Esophagus muscularis mucosa (tissue), 4 donors: ENCODE data around the gene OTOG.

Source experiments
- EP300 ChIP-seq: sonication (generic); formaldehyde crosslinking; IDR thresholded peaks from one replicate; pipeline ENCODE4 v1.6.1; 2017; ENCODE audit warnings: antibody characterized with exemption
- POLR2A ChIP-seq: fragments of 450-650 bp; IDR thresholded peaks from one replicate; pipeline ENCODE4 v1.6.1; 2017; ENCODE audit warnings: antibody characterized with exemption, moderate library complexity, mild to moderate bottlenecking, low read depth
- POLR2AphosphoS5 ChIP-seq, 2 donors: sonication (generic); formaldehyde crosslinking; IDR thresholded peaks; one replicate each; pipeline ENCODE4 v1.6.1; 2017; ENCODE audit warnings: antibody characterized with exemption in 2 of 2
- TF ChIP-seq, protein P1 (sequence below), 3 experiments: fragments of 200-600 bp in 2 of 3; fragments of 450-650 bp in 1 of 3; sonication (generic) in 2 of 3; IDR thresholded peaks; one replicate each; pipeline ENCODE4 v1.5.1; 2017 to 2019; ENCODE audit warnings: antibody characterized with exemption in 3 of 3, mild to moderate bottlenecking in 2 of 3, moderate library complexity in 1 of 3

DNA sequence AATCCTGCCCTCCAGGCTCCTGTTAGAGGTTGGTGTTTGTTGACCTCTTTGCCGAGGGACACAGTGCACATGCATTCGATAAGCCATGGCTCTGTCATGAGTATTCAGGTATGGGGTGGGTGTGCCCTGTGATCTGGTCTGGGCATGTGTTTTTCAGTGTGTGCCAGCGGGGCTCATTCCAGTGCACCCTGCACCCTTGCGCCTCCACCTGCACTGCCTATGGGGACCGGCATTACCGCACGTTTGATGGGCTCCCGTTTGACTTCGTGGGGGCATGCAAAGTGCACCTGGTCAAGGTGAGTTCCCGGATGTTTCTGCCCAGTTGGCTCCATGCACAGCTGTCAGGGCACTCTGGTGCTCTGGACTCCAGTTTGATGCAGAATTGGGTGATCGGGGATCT lies 44.2 kb downstream of the OTOG start:
- no peak for TF ChIP-seq POLR2A
- TF ChIP-seq, protein P1, sequence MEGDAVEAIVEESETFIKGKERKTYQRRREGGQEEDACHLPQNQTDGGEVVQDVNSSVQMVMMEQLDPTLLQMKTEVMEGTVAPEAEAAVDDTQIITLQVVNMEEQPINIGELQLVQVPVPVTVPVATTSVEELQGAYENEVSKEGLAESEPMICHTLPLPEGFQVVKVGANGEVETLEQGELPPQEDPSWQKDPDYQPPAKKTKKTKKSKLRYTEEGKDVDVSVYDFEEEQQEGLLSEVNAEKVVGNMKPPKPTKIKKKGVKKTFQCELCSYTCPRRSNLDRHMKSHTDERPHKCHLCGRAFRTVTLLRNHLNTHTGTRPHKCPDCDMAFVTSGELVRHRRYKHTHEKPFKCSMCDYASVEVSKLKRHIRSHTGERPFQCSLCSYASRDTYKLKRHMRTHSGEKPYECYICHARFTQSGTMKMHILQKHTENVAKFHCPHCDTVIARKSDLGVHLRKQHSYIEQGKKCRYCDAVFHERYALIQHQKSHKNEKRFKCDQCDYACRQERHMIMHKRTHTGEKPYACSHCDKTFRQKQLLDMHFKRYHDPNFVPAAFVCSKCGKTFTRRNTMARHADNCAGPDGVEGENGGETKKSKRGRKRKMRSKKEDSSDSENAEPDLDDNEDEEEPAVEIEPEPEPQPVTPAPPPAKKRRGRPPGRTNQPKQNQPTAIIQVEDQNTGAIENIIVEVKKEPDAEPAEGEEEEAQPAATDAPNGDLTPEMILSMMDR (IDR thresholded peaks at IDR 0.05) = no peak
- no peak for TF ChIP-seq EP300
- no peak for TF ChIP-seq POLR2AphosphoS5 (IDR thresholded peaks at IDR 0.05)
